CD4-positive, alpha-beta T cell treated with Interleukin-12 subunit alpha and Interleukin-12 subunit beta, for 1 hour (primary cell): Measurements from ENCODE around the gene IKBKG.
"Not testable (repeated sequence)": the region's sequence is repeated elsewhere in the genome, so short reads cannot be mapped to it uniquely, and the experiment has no call there.

ENCODE experiments used
- DNase-seq: peaks from one replicate; pipeline ENCODE4 v3.0.0-alpha.2; 2020

IKBKG gene

GRCh38 chrX:154560326-154560725, 12.9 kb downstream of the IKBKG start:
- not testable (repeated sequence) for DNase-seq

GRCh38 chrX:154562295-154562694, 14.9 kb downstream of the IKBKG start:
- not testable (repeated sequence) for DNase-seq

- not testable (repeated sequence) for DNase-seq
Observed at GRCh38 chrX:154570361-154570760, 22.9 kb downstream of the IKBKG start.

- DNase-seq = not testable (repeated sequence)
Observed at GRCh38 chrX:154573061-154573460, 25.6 kb downstream of the IKBKG start.

- DNase-seq = not testable (repeated sequence)
Observed at GRCh38 chrX:154575076-154575475, 27.7 kb downstream of the IKBKG start.

GRCh38 chrX:154582994-154583393, 35.6 kb downstream of the IKBKG start:
- DNase-seq = not testable (repeated sequence)

GRCh38 chrX:154584585-154585183, 37.3 kb downstream of the IKBKG start, which contains the start of gene CTAG1A:
Gene CTAG1A (plus strand): TSS chrX:154585133. CDS start chrX:154585207, 74 bp downstream.
- DNase-seq = not testable (repeated sequence)

- DNase-seq = not testable (repeated sequence)
Observed at GRCh38 chrX:154590415-154590814, 43.0 kb downstream of the IKBKG start.

GRCh38 chrX:154592505-154592904, 45.1 kb downstream of the IKBKG start:
- DNase-seq = no peak

GRCh38 chrX:154593201-154593600, 45.8 kb downstream of the IKBKG start:
- no peak for DNase-seq

GRCh38 chrX:154594491-154594890, 47.1 kb downstream of the IKBKG start:
- no peak for DNase-seq

- no peak for DNase-seq
Observed at GRCh38 chrX:154595559-154596249, 48.3 kb downstream of the IKBKG start.

- DNase-seq = peak; percentile 1
Observed at GRCh38 chrX:154596290-154596929, 49.0 kb downstream of the IKBKG start.

GRCh38 chrX:154597221-154597620, 49.8 kb downstream of the IKBKG start:
- DNase-seq = no peak

- DNase-seq = no peak
Observed at GRCh38 chrX:154598656-154599055, 51.2 kb downstream of the IKBKG start.

- no peak for DNase-seq
Observed at GRCh38 chrX:154599531-154599930, 52.1 kb downstream of the IKBKG start.

GRCh38 chrX:154600759-154601374, 53.4 kb downstream of the IKBKG start:
- DNase-seq = no peak

- DNase-seq = no peak
Observed at GRCh38 chrX:154602226-154602625, 54.8 kb downstream of the IKBKG start.

- DNase-seq = no peak
Observed at GRCh38 chrX:154602766-154603437, 55.5 kb downstream of the IKBKG start.

GRCh38 chrX:154603438-154604430, 56.3 kb downstream of the IKBKG start:
- no peak for DNase-seq

- DNase-seq = no peak
Observed at GRCh38 chrX:154605566-154605965, 58.1 kb downstream of the IKBKG start.

- no peak for DNase-seq
Observed at GRCh38 chrX:154607370-154607769, 60.0 kb downstream of the IKBKG start.
